Measurements from ENCODE around the gene NPVF.
A peak's percentile ranks its signal among the peaks of the same experiment; 100 is the strongest.

The NPVF gene

DNA sequence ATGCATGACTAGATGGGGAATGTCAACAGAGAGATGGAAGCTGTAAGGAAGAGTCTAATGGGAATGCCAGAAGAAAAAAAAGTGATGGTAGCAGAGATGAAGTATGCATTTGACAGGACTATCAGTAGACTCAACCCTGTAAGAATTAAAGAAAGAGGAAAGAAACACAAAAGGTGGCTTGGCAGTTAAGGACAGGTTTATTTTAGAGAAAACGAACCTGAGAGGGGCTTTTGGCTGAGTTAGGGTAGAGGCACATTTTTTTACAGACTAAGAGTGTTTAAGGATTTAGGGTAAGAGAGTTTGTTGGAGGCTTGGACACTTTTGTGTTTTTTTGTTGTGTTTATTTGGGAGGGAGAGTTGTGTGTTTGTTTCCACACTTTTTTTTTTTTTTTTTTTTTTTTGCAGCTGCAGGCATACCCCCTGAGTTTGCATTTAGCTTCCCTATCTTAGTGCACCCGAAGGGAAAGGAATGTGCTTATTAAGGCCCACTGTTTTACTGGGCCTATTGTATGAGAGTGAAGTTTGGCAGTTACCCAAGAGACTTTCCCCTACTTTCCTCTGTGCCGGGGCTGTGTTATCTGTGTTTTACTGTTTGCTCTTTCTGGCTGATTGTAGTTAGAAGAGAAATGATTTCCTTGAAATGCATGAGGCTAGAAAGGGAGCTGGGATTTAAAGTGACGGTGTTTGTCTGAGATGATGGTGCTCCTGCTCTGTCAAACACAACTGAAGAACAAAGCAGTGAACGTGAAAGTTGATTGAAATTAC lies 32.0 kb downstream of the NPVF start:
- Histone ChIP-seq H3K4me1 (ENCODE audit: control insufficient read depth, insufficient read depth, low read length) (no peaks in the 10 kb centered on the region), H3K4me3 (ENCODE audit: low read length) (no peak overlapping the region), H3K27ac (ENCODE audit: low read length) (no peak overlapping the region), H3K36me3 (ENCODE audit: control insufficient read depth, insufficient read depth, low read length) (no peaks in the 10 kb centered on the region), H3K9me3 (ENCODE audit: control insufficient read depth, insufficient read depth, low read length) (no peaks in the 10 kb centered on the region), H3K27me3 (ENCODE audit: control insufficient read depth, insufficient read depth, low read length) (no peaks in the 10 kb centered on the region)
- WGBS (ENCODE audit: insufficient coverage, insufficient read length), result no CpG with 5 or more reads among the region's 5 CpGs
- DNase-seq (ENCODE audit: low read depth, low spot score), result no peak

DNA sequence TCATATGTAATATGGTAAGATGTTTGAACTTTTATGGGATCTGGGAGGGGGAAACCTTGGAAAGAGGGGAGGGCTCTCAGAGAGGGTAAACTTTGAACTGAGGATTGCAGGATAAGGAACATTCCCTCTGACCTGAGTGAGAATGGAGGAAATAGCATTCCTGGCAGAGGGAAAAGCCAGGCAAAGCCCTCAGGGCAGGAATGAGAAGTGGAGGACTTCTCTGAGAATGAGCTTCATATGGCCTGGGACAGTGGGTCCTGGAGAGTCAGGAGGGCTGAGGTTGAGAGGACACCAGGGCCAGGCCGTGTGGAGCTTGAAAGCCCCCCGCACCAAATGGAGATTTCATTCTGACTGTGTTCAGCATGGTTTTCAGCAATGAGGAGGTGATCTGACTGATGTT lies 34.2 kb downstream of the NPVF start:
- Histone ChIP-seq H3K36me3 (ENCODE audit: control insufficient read depth, insufficient read depth, low read length) (no peaks in the 10 kb centered on the region), H3K27me3 (ENCODE audit: control insufficient read depth, insufficient read depth, low read length) (no peaks in the 10 kb centered on the region), H3K4me3 (ENCODE audit: low read length) (no peak overlapping the region), H3K4me1 (ENCODE audit: control insufficient read depth, insufficient read depth, low read length) (no peaks in the 10 kb centered on the region), H3K27ac (ENCODE audit: low read length) (no peak overlapping the region), H3K9me3 (ENCODE audit: control insufficient read depth, insufficient read depth, low read length) (no peaks in the 10 kb centered on the region)
- DNase-seq (ENCODE audit: low read depth, low spot score), result no peak
- no CpG with 5 or more reads among the region's 2 CpGs for WGBS (ENCODE audit: insufficient coverage, insufficient read length)

DNA sequence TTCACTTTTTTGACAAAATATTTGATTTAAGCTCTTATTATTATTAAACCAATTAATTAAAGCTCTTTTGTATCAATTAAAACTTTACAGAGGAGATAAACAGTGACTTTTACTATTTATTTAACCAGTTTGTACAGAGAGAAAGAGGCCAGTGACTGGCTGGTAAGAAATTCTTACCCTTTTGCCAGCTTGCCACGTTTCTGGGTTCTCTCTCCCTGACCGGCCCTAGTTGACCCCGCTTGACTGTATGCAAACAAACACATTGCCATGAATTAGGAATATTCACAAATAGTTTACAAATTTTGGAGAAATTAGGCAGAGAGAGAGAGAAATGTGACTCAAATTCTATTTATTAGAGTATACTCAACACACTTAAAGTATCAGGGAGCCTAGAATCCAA lies 36.2 kb downstream of the NPVF start:
- H3K36me3 ChIP-seq (ENCODE audit: control insufficient read depth, insufficient read depth, low read length), result no peaks in the 10 kb centered on the region
- H3K27ac ChIP-seq (ENCODE audit: low read length), result no peak overlapping the region
- no peaks in the 10 kb centered on the region for H3K27me3 ChIP-seq (ENCODE audit: control insufficient read depth, insufficient read depth, low read length)
- H3K4me1 ChIP-seq (ENCODE audit: control insufficient read depth, insufficient read depth, low read length), result no peaks in the 10 kb centered on the region
- DNase-seq (ENCODE audit: low read depth, low spot score), result no peak
- H3K4me3 ChIP-seq (ENCODE audit: low read length), result no peak overlapping the region
- WGBS (ENCODE audit: insufficient coverage, insufficient read length), result no CpG with 5 or more reads among the region's 3 CpGs
- no peaks in the 10 kb centered on the region for H3K9me3 ChIP-seq (ENCODE audit: control insufficient read depth, insufficient read depth, low read length)

DNA sequence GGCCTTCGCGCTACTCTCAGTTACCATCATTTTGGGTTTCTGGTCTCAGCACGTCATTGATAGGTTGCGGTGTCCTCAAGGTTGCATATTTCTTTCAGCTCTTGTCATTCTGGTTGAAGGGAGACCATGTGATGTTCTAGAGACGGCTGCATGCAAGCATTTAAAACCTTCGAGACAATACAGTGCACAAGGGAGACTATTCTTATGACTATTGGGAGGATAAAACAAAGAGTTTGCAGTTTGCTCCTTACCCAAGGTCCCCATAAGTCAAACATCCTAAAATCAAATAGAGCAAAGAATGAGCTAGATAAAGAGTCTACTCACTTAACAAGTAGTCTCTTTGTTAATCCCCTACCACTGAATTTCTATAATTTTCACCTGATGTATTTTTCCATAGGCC lies 39.1 kb downstream of the NPVF start:
- H3K9me3 ChIP-seq (ENCODE audit: control insufficient read depth, insufficient read depth, low read length), result no peaks in the 10 kb centered on the region
- no peaks in the 10 kb centered on the region for H3K4me1 ChIP-seq (ENCODE audit: control insufficient read depth, insufficient read depth, low read length)
- H3K27me3 ChIP-seq (ENCODE audit: control insufficient read depth, insufficient read depth, low read length), result no peaks in the 10 kb centered on the region
- no peaks in the 10 kb centered on the region for H3K36me3 ChIP-seq (ENCODE audit: control insufficient read depth, insufficient read depth, low read length)
- WGBS (ENCODE audit: insufficient coverage, insufficient read length), result no CpG with 5 or more reads among the region's 6 CpGs
- no peak overlapping the region for H3K4me3 ChIP-seq (ENCODE audit: low read length)
- no peak for DNase-seq (ENCODE audit: low read depth, low spot score)
- no peak overlapping the region for H3K27ac ChIP-seq (ENCODE audit: low read length)

DNA sequence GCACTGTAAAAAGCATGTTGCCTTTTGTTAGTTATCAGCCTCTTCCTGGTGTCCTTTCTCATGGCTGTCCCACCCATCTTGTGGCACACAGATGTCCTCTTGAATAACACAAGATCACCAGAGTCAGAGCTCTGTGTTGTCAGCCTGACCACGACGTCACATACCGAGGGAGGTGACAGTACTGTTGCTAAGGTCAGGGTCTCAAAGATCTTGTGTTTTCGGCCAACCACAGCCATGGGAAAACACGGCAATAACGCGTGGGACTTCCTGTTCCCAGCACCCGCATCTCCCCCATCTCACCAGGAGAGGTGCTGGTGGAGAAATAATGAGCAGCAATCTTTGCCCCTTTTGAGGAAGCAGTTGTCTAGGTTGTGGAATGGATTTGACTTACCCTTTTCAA lies 40.4 kb downstream of the NPVF start:
- no peaks in the 10 kb centered on the region for H3K9me3 ChIP-seq (ENCODE audit: control insufficient read depth, insufficient read depth, low read length)
- no CpG with 5 or more reads among the region's 8 CpGs for WGBS (ENCODE audit: insufficient coverage, insufficient read length)
- H3K4me3 ChIP-seq (ENCODE audit: low read length), result no peak overlapping the region
- DNase-seq (ENCODE audit: low read depth, low spot score), result no peak
- H3K36me3 ChIP-seq (ENCODE audit: control insufficient read depth, insufficient read depth, low read length), result no peaks in the 10 kb centered on the region
- H3K27me3 ChIP-seq (ENCODE audit: control insufficient read depth, insufficient read depth, low read length), result no peaks in the 10 kb centered on the region
- H3K4me1 ChIP-seq (ENCODE audit: control insufficient read depth, insufficient read depth, low read length), result no peaks in the 10 kb centered on the region
- H3K27ac ChIP-seq (ENCODE audit: low read length), result no peak overlapping the region

DNA sequence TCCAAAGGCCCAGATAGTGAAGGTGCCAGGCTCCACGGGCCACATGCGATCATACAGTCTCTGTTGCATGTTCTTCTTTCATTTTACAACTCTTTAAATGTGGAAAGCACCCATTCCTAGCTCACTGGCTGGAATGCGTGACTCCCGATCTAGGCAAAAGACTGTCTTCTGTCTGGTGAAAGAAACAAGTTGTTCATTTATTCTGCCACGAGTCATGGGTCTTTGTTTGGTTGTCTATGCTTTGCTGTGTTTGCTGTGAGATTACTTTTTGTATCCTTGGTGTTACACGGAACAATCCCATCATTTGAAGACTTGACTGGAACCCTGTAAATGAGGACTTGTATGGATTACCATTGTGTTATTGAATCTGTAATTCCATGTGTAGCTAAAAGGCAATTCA lies 41.9 kb downstream of the NPVF start:
- H3K4me1 ChIP-seq (ENCODE audit: control insufficient read depth, insufficient read depth, low read length), result no peaks in the 10 kb centered on the region
- no peaks in the 10 kb centered on the region for H3K36me3 ChIP-seq (ENCODE audit: control insufficient read depth, insufficient read depth, low read length)
- H3K27me3 ChIP-seq (ENCODE audit: control insufficient read depth, insufficient read depth, low read length), result no peaks in the 10 kb centered on the region
- no peaks in the 10 kb centered on the region for H3K9me3 ChIP-seq (ENCODE audit: control insufficient read depth, insufficient read depth, low read length)
- H3K4me3 ChIP-seq (ENCODE audit: low read length), result no peak overlapping the region
- H3K27ac ChIP-seq (ENCODE audit: low read length), result no peak overlapping the region
- no peak for DNase-seq (ENCODE audit: low read depth, low spot score)
- no CpG with 5 or more reads among the region's 6 CpGs for WGBS (ENCODE audit: insufficient coverage, insufficient read length)

DNA sequence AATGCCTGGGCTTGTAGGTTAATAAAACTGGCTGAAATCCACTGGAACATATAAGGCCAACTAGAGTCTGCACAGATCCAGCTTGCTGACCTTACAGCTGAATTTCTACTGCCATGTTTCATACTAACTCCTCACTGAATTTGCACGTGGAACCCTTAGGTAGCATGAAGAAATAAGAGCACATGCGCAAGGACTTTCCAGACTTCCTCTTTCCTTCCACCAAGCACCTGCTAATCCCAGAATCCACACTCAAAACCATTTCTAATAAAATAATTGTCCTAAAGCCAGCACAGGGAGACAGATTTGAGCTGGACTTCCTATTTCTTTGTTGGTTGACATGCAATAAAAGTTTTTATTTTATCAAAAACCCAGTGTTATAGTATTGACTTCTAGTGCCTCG lies 46.8 kb downstream of the NPVF start:
- H3K9me3 ChIP-seq (ENCODE audit: control insufficient read depth, insufficient read depth, low read length), result no peaks in the 10 kb centered on the region
- DNase-seq (ENCODE audit: low read depth, low spot score), result no peak
- H3K4me1 ChIP-seq (ENCODE audit: control insufficient read depth, insufficient read depth, low read length), result peaks cover 5% of the 10 kb centered on the region; the same call in 1 of the 2 replicates
- WGBS (ENCODE audit: insufficient coverage, insufficient read length), result no CpG with 5 or more reads among the region's 3 CpGs
- no peaks in the 10 kb centered on the region for H3K36me3 ChIP-seq (ENCODE audit: control insufficient read depth, insufficient read depth, low read length)
- no peaks in the 10 kb centered on the region for H3K27me3 ChIP-seq (ENCODE audit: control insufficient read depth, insufficient read depth, low read length)
- H3K27ac ChIP-seq (ENCODE audit: low read length), result no peak overlapping the region
- no peak overlapping the region for H3K4me3 ChIP-seq (ENCODE audit: low read length)

DNA sequence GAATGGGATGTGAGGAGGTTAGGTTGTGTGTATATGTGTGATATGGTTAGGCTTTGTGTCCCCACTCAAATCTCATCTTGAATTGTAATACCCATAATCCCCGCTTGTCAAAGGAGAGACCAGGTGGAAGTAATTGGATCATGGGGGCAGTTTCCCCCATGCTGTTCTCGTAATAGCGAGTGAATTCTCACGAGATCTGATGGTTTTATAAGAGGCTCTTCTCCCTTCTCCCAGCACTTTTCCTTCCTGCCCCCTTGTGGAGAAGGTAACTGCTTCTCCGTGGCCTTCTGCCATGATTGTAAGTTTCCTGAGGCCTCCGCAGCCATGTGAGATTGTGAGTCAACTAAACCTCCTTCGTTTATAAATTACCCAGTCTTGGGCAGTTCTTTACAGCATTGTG lies 47.3 kb downstream of the NPVF start:
- Histone ChIP-seq H3K4me3 (ENCODE audit: low read length) (no peak overlapping the region), H3K27me3 (ENCODE audit: control insufficient read depth, insufficient read depth, low read length) (no peaks in the 10 kb centered on the region)
- no peak for DNase-seq (ENCODE audit: low read depth, low spot score)

DNA sequence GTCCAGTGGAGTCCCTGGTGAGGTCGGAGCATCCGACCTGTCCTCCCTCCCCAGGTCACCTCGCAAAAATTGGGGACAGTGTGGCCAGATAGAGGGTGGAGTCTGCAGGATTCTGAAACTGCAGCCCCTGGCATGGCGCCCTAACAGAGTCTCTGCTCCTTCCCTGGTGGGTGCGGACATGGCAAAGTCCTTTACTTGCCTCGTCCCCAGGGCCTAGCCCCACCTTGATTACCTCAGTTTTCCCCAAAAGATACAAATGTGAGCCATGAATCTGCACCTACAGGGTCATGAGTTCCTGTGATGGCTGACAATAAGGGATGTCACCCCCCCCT lies 47.7 kb downstream of the NPVF start:
- Histone ChIP-seq H3K4me1 (ENCODE audit: control insufficient read depth, insufficient read depth, low read length) (peaks cover 5% of the 10 kb centered on the region; the same call in 1 of the 2 replicates), H3K9me3 (ENCODE audit: control insufficient read depth, insufficient read depth, low read length) (no peaks in the 10 kb centered on the region), H3K36me3 (ENCODE audit: control insufficient read depth, insufficient read depth, low read length) (no peaks in the 10 kb centered on the region), H3K27me3 (ENCODE audit: control insufficient read depth, insufficient read depth, low read length) (no peaks in the 10 kb centered on the region), H3K4me3 (ENCODE audit: low read length) (peak overlapping the region; percentile 11; the same call in 1 of the 2 replicates), H3K27ac (ENCODE audit: low read length) (no peak overlapping the region)
- DNase-seq (ENCODE audit: low read depth, low spot score), result no peak
- no CpG with 5 or more reads among the region's 6 CpGs for WGBS (ENCODE audit: insufficient coverage, insufficient read length)

More for the DNA sequence above, 47.3 kb downstream of the NPVF start:
- WGBS (ENCODE audit: insufficient coverage, insufficient read length), result no CpG with 5 or more reads among the region's 7 CpGs
- no peaks in the 10 kb centered on the region for H3K36me3 ChIP-seq (ENCODE audit: control insufficient read depth, insufficient read depth, low read length)
- no peak overlapping the region for H3K27ac ChIP-seq (ENCODE audit: low read length)
- peaks cover 5% of the 10 kb centered on the region; the same call in 1 of the 2 replicates for H3K4me1 ChIP-seq (ENCODE audit: control insufficient read depth, insufficient read depth, low read length)
- no peaks in the 10 kb centered on the region for H3K9me3 ChIP-seq (ENCODE audit: control insufficient read depth, insufficient read depth, low read length)

DNA sequence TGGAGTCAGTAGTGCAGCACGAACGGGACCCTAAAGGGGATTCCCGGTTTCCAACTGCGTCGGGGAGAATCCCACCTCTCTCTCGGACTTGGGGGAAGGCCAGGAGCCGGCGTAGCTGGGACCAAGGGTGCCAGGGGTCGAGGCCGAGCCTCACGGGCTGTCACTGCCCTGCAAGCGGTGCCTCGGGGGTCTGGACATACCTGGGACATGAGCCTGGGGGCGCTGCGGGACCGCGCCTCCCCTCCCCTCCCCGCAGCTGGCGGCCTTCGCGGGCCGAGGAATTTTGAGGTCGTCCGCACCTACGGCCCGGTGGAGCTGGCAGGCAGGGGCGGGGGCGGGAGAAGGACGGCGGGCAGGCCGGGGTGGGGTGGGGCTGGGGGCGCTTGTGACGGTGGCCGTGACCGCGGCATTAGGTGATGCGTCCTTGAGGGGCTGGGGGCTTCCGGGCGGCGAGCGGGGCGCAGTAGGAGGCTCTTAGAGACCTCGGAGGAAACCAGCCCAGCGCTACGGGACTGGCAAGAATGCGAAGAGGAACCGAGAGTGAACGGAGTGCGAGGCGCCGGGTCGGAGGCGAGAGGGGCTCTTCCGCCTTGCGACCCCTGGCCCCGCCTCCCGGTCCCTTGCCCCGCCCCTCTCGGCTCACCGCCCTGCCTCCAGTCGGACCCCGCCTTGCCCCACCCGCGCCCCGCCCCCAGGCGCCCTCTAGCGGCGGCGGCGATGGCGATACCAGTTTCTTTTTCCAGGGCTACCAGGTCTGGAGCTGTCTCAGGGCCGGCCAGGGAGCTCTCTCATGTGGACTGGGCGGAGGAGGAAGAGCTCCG lies 48.3 kb downstream of the NPVF start:
- Histone ChIP-seq H3K4me1 (ENCODE audit: control insufficient read depth, insufficient read depth, low read length) (peaks cover 5% of the 10 kb centered on the region; the same call in 1 of the 2 replicates), H3K9me3 (ENCODE audit: control insufficient read depth, insufficient read depth, low read length) (no peaks in the 10 kb centered on the region), H3K4me3 (ENCODE audit: low read length) (peak overlapping the region; percentile 53; the same call in 1 of the 2 replicates), H3K27ac (ENCODE audit: low read length) (no peak overlapping the region), H3K27me3 (ENCODE audit: control insufficient read depth, insufficient read depth, low read length) (no peaks in the 10 kb centered on the region), H3K36me3 (ENCODE audit: control insufficient read depth, insufficient read depth, low read length) (no peaks in the 10 kb centered on the region)
- peak; percentile 48 for DNase-seq (ENCODE audit: low read depth, low spot score)
- WGBS (ENCODE audit: insufficient coverage, insufficient read length), result no CpG with 5 or more reads among the region's 74 CpGs

Data from iPS DF 6.9 (cell line).